Left lung (tissue), 10 donors: ENCODE measurements around the gene TSPAN2. TPM values are rescaled to one million over a fixed set of nuclear protein-coding genes. Genes with fewer than 3 reads are reported as not detected.
A peak's percentile ranks its signal among the peaks of the same experiment; 100 is the strongest.
"Not testable (repeated sequence)": the region's sequence is repeated elsewhere in the genome, so short reads cannot be mapped to it uniquely, and the experiment has no call there.

ENCODE experiments used
- ATAC-seq: fragments of 200-7000 bp; cut with Tn5 transposase; one replicate; pipeline ENCODE4 v1.9.1; 2020; ENCODE audit warnings: moderate library complexity
- DNase-seq, 4 donors: peaks; one replicate each; pipeline ENCODE4 v3.0.0-alpha.2; 2013 to 2020
- H3K27ac ChIP-seq, 2 donors: fragments of 200-600 bp; sonication (generic) in 1 of 2; one replicate each; pipeline versions ENCODE4 v1.5.0 to v1.8.0; 2020 to 2021
- H3K27me3 ChIP-seq, 2 donors: fragments of 200-600 bp; sonication (generic) in 1 of 2; one replicate each; pipeline versions ENCODE4 v1.5.0 to v1.8.0; 2020 to 2021
- H3K36me3 ChIP-seq, 2 donors: fragments of 200-600 bp; sonication (generic) in 1 of 2; one replicate each; pipeline versions ENCODE4 v1.5.0 to v1.8.0; 2020 to 2021
- H3K4me1 ChIP-seq, 2 donors: fragments of 200-600 bp; one replicate each; pipeline ENCODE4 v1.8.0; 2021
- H3K4me3 ChIP-seq, 2 donors: fragments of 200-600 bp; sonication (generic) in 1 of 2; one replicate each; pipeline versions ENCODE4 v1.5.0 to v1.8.0; 2020 to 2021; ENCODE audit warnings: mild to moderate bottlenecking in 1 of 2
- H3K9me3 ChIP-seq, 2 donors: fragments of 200-600 bp; sonication (generic) in 1 of 2; one replicate each; pipeline versions ENCODE4 v1.5.0 to v1.8.0; 2020 to 2021
- CTCF ChIP-seq, 2 donors: fragments of 200-600 bp; sonication (generic) in 1 of 2; IDR thresholded peaks; one replicate each; pipeline versions ENCODE4 v1.5.0 to v1.8.0; 2021; ENCODE audit warnings: antibody characterized with exemption in 2 of 2
- intact Hi-C, 2 donors: fragments of 100-400 bp; cut with DNase I; formaldehyde crosslinking; loops; one replicate each; pipeline versions ENCODE4 v1.11.2 to v1.14.2; 2022
- polyA plus RNA-seq, 6 donors: library from polyadenylated mRNA; unstranded; fragments of 120-200 nt; gene quantifications; one replicate each; pipeline ENCODE4 v1.2.1, GENCODE V29; 2013; ENCODE audit not compliant: insufficient read length in 6 of 6
- total RNA-seq, 2 donors: library from RNA; stranded (reverse); fragmentation: NEBNext Ultra II Directional; extraction: Animal tissue kit (Norgen Biotek cat#: 25700); gene quantifications; one replicate each; pipeline ENCODE4 v1.2.1, GENCODE V29; 2021
- donor health status: DM: no; HTN: yes; CAD: no.
- donor health status: DM: no; HTN: no; CAD: no.

Gene TSPAN2
- total and polyA plus RNA-seq, 8 donors, result 7.9 to 10.6 (median 8.8) TPM

- DNase-seq (no peak), ATAC-seq (no peak)
- no peak for TF ChIP-seq CTCF (IDR thresholded peaks at IDR 0.05)
- no peaks in the 10 kb centered on the region for H3K9me3 ChIP-seq
- no peak overlapping the region for H3K27ac ChIP-seq
- H3K36me3 ChIP-seq, result no peaks in the 10 kb centered on the region
- no peak overlapping the region for H3K4me3 ChIP-seq
- H3K4me1 ChIP-seq, result no peaks in the 10 kb centered on the region
- intact Hi-C loops, result no loop called here
- H3K27me3 ChIP-seq, result no peaks in the 10 kb centered on the region
Measured at GRCh38 chr1:115021145-115021544, 68.2 kb downstream of the TSPAN2 start.

GRCh38 chr1:115019549-115019948 lies 69.8 kb downstream of the TSPAN2 start:
- H3K36me3 ChIP-seq, H3K9me3 ChIP-seq, H3K4me1 ChIP-seq, H3K4me3 ChIP-seq, H3K27ac ChIP-seq, ATAC-seq, intact Hi-C loops, DNase-seq, H3K27me3 ChIP-seq: not testable (repeated sequence)

GRCh38 chr1:115013792-115014191 lies 75.5 kb downstream of the TSPAN2 start:
- intact Hi-C loops, result no loop called here
- no peaks in the 10 kb centered on the region for H3K9me3 ChIP-seq
- no peak for DNase-seq
- no peak overlapping the region for H3K27ac ChIP-seq
- no peak overlapping the region for H3K4me3 ChIP-seq
- no peaks in the 10 kb centered on the region for H3K4me1 ChIP-seq
- no peaks in the 10 kb centered on the region for H3K27me3 ChIP-seq
- no peak for ATAC-seq
- no peaks in the 10 kb centered on the region for H3K36me3 ChIP-seq
- no peak for TF ChIP-seq CTCF (IDR thresholded peaks at IDR 0.05)

GRCh38 chr1:115012434-115012833 lies 76.9 kb downstream of the TSPAN2 start:
- ATAC-seq, result no peak
- TF ChIP-seq CTCF (IDR thresholded peaks at IDR 0.05), result no peak
- DNase-seq, result peak in 1 of 4 donors; percentile 35
- Histone ChIP-seq H3K9me3 (no peaks in the 10 kb centered on the region), H3K27me3 (no peaks in the 10 kb centered on the region), H3K36me3 (no peaks in the 10 kb centered on the region), H3K4me3 (no peak overlapping the region), H3K27ac (no peak overlapping the region), H3K4me1 (no peaks in the 10 kb centered on the region)
- intact Hi-C loops, result no loop called here

- intact Hi-C loops, result no loop called here
- Histone ChIP-seq H3K36me3 (no peaks in the 10 kb centered on the region), H3K27ac (no peak overlapping the region), H3K4me1 (no peaks in the 10 kb centered on the region), H3K9me3 (no peaks in the 10 kb centered on the region), H3K27me3 (no peaks in the 10 kb centered on the region), H3K4me3 (no peak overlapping the region)
- ATAC-seq, result no peak
- DNase-seq, result no peak
- no peak for TF ChIP-seq CTCF (IDR thresholded peaks at IDR 0.05)
Measured at GRCh38 chr1:115012006-115012405, 77.3 kb downstream of the TSPAN2 start.

- H3K9me3 ChIP-seq, result no peaks in the 10 kb centered on the region
- ATAC-seq, result no peak
- no peaks in the 10 kb centered on the region for H3K36me3 ChIP-seq
- no peak overlapping the region for H3K27ac ChIP-seq
- intact Hi-C loops, result no loop called here
- H3K4me3 ChIP-seq, result no peak overlapping the region
- no peaks in the 10 kb centered on the region for H3K4me1 ChIP-seq
- peaks cover 0 to 6% of the 10 kb centered on the region in 2 donors for H3K27me3 ChIP-seq
- no peak for TF ChIP-seq CTCF (IDR thresholded peaks at IDR 0.05)
- DNase-seq, result no peak
Measured at GRCh38 chr1:115006191-115006590, 83.1 kb downstream of the TSPAN2 start.
